ENCODE measurements around the gene CHI3L1. TPM values are rescaled to one million over a fixed set of nuclear protein-coding genes. Genes with fewer than 3 reads are reported as not detected.

The CHI3L1 gene
- total and polyA plus RNA-seq, 2 experiments from 2014 or later: 8.4 to 21.8 TPM

DNA sequence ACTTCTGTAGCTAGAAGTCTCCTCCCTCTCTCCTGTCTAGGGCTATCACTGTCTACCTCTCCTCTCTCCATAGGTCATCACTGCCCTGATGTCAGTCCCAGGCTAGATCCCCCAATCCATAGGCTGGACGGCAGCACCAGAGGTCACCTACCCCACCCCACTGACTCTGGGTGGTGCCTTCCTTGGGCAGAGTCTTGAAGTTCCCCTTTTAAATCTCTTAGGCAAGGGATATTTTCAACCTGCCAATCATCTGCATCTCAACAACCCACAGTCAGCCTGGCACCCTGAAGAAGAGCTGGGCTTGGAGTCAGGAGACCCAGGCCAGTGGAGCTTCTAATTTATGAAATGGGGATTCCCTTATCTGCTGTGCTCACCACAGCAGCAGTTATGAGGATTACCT, 24.1 kb downstream of the CHI3L1 start:
- Histone ChIP-seq H2AFZ (no peak overlapping the region), H3K4me3 (no peak overlapping the region), H3K9me2 (replicated peaks; ENCODE audit: insufficient read depth) (no peaks in the 10 kb centered on the region), H3K79me2 (no peaks in the 10 kb centered on the region), H3K27ac (no peak overlapping the region), H3K4me2 (no peak overlapping the region), H3K4me1 (ENCODE audit: insufficient read depth) (no peaks in the 10 kb centered on the region), H3K36me3 (replicated peaks; ENCODE audit: insufficient read depth, low read depth) (no peaks in the 10 kb centered on the region), H3K27me3 (no peaks in the 10 kb centered on the region), H4K20me1 (ENCODE audit: insufficient read depth, poor library complexity, severe bottlenecking) (no peaks in the 10 kb centered on the region), H3K9me3 (ENCODE audit: low read depth) (no peaks in the 10 kb centered on the region)
- 80% methylated on average over 1 of the region's 1 CpG for WGBS (ENCODE audit: low lambda C conversion rate, missing lambda C conversion rate)
- no peak for DNase-seq (ENCODE audit: low spot score)
- TF ChIP-seq, protein P1, sequence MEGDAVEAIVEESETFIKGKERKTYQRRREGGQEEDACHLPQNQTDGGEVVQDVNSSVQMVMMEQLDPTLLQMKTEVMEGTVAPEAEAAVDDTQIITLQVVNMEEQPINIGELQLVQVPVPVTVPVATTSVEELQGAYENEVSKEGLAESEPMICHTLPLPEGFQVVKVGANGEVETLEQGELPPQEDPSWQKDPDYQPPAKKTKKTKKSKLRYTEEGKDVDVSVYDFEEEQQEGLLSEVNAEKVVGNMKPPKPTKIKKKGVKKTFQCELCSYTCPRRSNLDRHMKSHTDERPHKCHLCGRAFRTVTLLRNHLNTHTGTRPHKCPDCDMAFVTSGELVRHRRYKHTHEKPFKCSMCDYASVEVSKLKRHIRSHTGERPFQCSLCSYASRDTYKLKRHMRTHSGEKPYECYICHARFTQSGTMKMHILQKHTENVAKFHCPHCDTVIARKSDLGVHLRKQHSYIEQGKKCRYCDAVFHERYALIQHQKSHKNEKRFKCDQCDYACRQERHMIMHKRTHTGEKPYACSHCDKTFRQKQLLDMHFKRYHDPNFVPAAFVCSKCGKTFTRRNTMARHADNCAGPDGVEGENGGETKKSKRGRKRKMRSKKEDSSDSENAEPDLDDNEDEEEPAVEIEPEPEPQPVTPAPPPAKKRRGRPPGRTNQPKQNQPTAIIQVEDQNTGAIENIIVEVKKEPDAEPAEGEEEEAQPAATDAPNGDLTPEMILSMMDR (IDR thresholded peaks at IDR 0.05; ENCODE audit: poor library complexity): no peak
- no peak for TF ChIP-seq EZH2 (IDR thresholded peaks at IDR 0.05; ENCODE audit: borderline replicate concordance)
- TF ChIP-seq EZH2phosphoT487 (IDR thresholded peaks at IDR 0.05; ENCODE audit: low read depth, severe bottlenecking, unreplicated experiment): no peak

DNA sequence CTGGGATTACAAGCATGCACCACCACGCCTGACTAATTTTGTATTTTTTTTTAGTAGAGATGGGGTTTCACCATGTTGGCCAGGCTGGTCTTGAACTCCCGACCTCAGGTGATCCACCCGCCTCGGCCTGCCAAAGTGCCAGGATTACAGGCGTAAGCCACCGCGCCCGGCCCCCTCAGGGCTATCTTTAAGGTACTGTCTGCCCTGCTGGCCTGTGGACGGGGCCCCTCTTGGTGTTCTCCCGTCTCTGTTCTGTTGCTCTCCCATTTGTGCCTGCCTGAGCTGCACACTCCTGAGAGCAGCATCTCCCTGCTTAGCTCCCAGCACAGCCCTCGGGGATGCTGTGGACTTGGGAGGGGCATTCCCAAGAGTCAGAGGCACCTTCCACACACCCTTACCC, 24.8 kb downstream of the CHI3L1 start:
- H3K9me3 ChIP-seq (ENCODE audit: low read depth): no peaks in the 10 kb centered on the region
- H3K4me1 ChIP-seq (ENCODE audit: insufficient read depth): peaks cover 6% of the 10 kb centered on the region
- H3K4me2 ChIP-seq: no peak overlapping the region
- no peak overlapping the region for H3K27ac ChIP-seq
- H4K20me1 ChIP-seq (ENCODE audit: insufficient read depth, poor library complexity, severe bottlenecking): no peaks in the 10 kb centered on the region
- 91% methylated on average over 11 of the region's 11 CpGs for WGBS (ENCODE audit: low lambda C conversion rate, missing lambda C conversion rate)
- no peak overlapping the region for H2AFZ ChIP-seq
- DNase-seq (ENCODE audit: low spot score): no peak
- TF ChIP-seq EZH2 (IDR thresholded peaks at IDR 0.05; ENCODE audit: borderline replicate concordance): no peak
- TF ChIP-seq, protein P1 (IDR thresholded peaks at IDR 0.05; ENCODE audit: poor library complexity): no peak
- no peak for TF ChIP-seq EZH2phosphoT487 (IDR thresholded peaks at IDR 0.05; ENCODE audit: low read depth, severe bottlenecking, unreplicated experiment)
- no peak overlapping the region for H3K4me3 ChIP-seq
- no peaks in the 10 kb centered on the region for H3K27me3 ChIP-seq
- H3K79me2 ChIP-seq: no peaks in the 10 kb centered on the region
- H3K36me3 ChIP-seq (replicated peaks; ENCODE audit: insufficient read depth, low read depth): no peaks in the 10 kb centered on the region
- no peaks in the 10 kb centered on the region for H3K9me2 ChIP-seq (replicated peaks; ENCODE audit: insufficient read depth)

DNA sequence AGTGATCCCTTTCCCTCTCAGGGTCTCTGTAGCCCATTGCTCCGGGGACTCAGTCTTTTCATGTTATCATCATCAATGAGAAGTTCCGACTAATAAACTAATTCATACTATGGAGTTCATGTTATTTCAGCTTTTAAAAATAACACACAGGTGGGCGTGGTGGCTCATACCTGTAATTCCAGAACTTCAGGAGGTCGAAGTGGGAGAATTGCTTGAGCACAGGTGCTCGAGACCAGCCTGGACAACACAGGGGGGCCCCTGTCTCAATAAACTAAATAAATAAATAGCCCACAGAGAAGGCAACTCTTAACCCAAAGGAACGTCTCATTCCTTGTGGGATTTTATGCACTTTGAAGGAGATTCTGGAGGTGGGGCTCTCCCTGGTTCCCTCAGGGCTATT, 25.3 kb downstream of the CHI3L1 start:
- no peaks in the 10 kb centered on the region for H3K36me3 ChIP-seq (replicated peaks; ENCODE audit: insufficient read depth, low read depth)
- no peak overlapping the region for H3K4me3 ChIP-seq
- peaks cover 12% of the 10 kb centered on the region for H3K4me1 ChIP-seq (ENCODE audit: insufficient read depth)
- no peak overlapping the region for H3K4me2 ChIP-seq
- H3K9me3 ChIP-seq (ENCODE audit: low read depth): no peaks in the 10 kb centered on the region
- no peaks in the 10 kb centered on the region for H3K79me2 ChIP-seq
- TF ChIP-seq EZH2phosphoT487 (IDR thresholded peaks at IDR 0.05; ENCODE audit: low read depth, severe bottlenecking, unreplicated experiment): no peak
- TF ChIP-seq, protein P1 (IDR thresholded peaks at IDR 0.05; ENCODE audit: poor library complexity): no peak
- no peak for TF ChIP-seq EZH2 (IDR thresholded peaks at IDR 0.05; ENCODE audit: borderline replicate concordance)
- DNase-seq (ENCODE audit: low spot score): no peak
- no peaks in the 10 kb centered on the region for H4K20me1 ChIP-seq (ENCODE audit: insufficient read depth, poor library complexity, severe bottlenecking)
- H3K27me3 ChIP-seq: no peaks in the 10 kb centered on the region
- no peaks in the 10 kb centered on the region for H3K9me2 ChIP-seq (replicated peaks; ENCODE audit: insufficient read depth)
- no peak overlapping the region for H3K27ac ChIP-seq
- no peak overlapping the region for H2AFZ ChIP-seq
- WGBS (ENCODE audit: low lambda C conversion rate, missing lambda C conversion rate): 63% methylated on average over 6 of the region's 6 CpGs

DNA sequence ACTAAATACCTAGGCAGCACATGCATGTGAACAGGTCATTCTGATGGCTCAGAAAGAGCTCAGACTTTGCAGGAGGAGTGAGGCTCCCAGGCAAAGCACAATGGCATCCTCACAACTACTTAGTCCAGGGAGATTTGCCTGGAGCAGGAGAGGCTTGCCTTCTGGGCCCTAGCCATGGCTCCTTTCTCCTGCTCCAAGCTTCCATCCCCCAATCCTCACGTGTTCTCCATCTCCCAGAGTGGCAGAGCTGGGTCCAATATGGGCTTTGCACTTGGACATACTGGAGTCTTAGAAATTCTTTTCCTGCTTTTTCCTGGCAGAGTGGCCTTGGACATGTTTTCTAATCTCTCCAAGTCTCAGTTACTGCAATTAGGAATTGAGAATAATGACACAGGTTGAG, 26.7 kb downstream of the CHI3L1 start:
- WGBS (ENCODE audit: low lambda C conversion rate, missing lambda C conversion rate): 93% methylated on average over 1 of the region's 1 CpG
- H4K20me1 ChIP-seq (ENCODE audit: insufficient read depth, poor library complexity, severe bottlenecking): no peaks in the 10 kb centered on the region
- no peak overlapping the region for H3K4me2 ChIP-seq

More for the DNA sequence above, 26.7 kb downstream of the CHI3L1 start:
- H3K9me3 ChIP-seq (ENCODE audit: low read depth): no peaks in the 10 kb centered on the region
- DNase-seq (ENCODE audit: low spot score): no peak
- no peak overlapping the region for H3K4me3 ChIP-seq
- no peaks in the 10 kb centered on the region for H3K79me2 ChIP-seq
- no peaks in the 10 kb centered on the region for H3K36me3 ChIP-seq (replicated peaks; ENCODE audit: insufficient read depth, low read depth)
- TF ChIP-seq EZH2phosphoT487 (IDR thresholded peaks at IDR 0.05; ENCODE audit: low read depth, severe bottlenecking, unreplicated experiment): no peak
- TF ChIP-seq EZH2 (IDR thresholded peaks at IDR 0.05; ENCODE audit: borderline replicate concordance): no peak
- TF ChIP-seq, protein P1 (IDR thresholded peaks at IDR 0.05; ENCODE audit: poor library complexity): no peak
- H3K9me2 ChIP-seq (replicated peaks; ENCODE audit: insufficient read depth): no peaks in the 10 kb centered on the region
- no peak overlapping the region for H3K27ac ChIP-seq
- H2AFZ ChIP-seq: no peak overlapping the region
- peaks cover 19% of the 10 kb centered on the region for H3K4me1 ChIP-seq (ENCODE audit: insufficient read depth)
- no peaks in the 10 kb centered on the region for H3K27me3 ChIP-seq
